ENCODE measurements around the gene GGCX.

- TF ChIP-seq CTCF (conservative IDR thresholded peaks at IDR 0.05; ENCODE audit: low read depth, low read length) (no peak), FOS (IDR thresholded peaks at IDR 0.05; ENCODE audit: low read depth, low read length) (no peak), MAFK (IDR thresholded peaks at IDR 0.05; ENCODE audit: low read depth, low read length) (no peak), POLR2A (IDR thresholded peaks at IDR 0.05; ENCODE audit: low read depth, low read length) (no peak), RAD21 (IDR thresholded peaks at IDR 0.05; ENCODE audit: low read length) (no peak), RFX5 (IDR thresholded peaks at IDR 0.05; ENCODE audit: low read depth, low read length) (no peak), MAZ (IDR thresholded peaks at IDR 0.05; ENCODE audit: borderline replicate concordance, low read depth, low read length) (no peak), CEBPB (IDR thresholded peaks at IDR 0.05; ENCODE audit: low read depth, low read length) (no peak)
- TF ChIP-seq, protein P1, sequence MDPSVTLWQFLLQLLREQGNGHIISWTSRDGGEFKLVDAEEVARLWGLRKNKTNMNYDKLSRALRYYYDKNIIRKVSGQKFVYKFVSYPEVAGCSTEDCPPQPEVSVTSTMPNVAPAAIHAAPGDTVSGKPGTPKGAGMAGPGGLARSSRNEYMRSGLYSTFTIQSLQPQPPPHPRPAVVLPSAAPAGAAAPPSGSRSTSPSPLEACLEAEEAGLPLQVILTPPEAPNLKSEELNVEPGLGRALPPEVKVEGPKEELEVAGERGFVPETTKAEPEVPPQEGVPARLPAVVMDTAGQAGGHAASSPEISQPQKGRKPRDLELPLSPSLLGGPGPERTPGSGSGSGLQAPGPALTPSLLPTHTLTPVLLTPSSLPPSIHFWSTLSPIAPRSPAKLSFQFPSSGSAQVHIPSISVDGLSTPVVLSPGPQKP (IDR thresholded peaks at IDR 0.05; ENCODE audit: borderline replicate concordance, low read depth, low read length), result no peak
Measured at GRCh38 chr2:85525029-85525428, 36.3 kb downstream of the GGCX start.

All from IMR-90 (cell line).